GM21717 (cell line): ENCODE measurements around the gene CCDC32.

Experiments used
- ATAC-seq: cut with Tn5 transposase; IDR thresholded peaks from one replicate; pipeline ENCODE4 v1.9.1; 2021; ENCODE audit warnings: mild to moderate bottlenecking, moderate library complexity; ENCODE audit not compliant: unreplicated experiment

CCDC32 gene

GRCh38 chr15:40513609-40514008 lies 51.2 kb downstream of the CCDC32 start:
- no peak for ATAC-seq

DNA sequence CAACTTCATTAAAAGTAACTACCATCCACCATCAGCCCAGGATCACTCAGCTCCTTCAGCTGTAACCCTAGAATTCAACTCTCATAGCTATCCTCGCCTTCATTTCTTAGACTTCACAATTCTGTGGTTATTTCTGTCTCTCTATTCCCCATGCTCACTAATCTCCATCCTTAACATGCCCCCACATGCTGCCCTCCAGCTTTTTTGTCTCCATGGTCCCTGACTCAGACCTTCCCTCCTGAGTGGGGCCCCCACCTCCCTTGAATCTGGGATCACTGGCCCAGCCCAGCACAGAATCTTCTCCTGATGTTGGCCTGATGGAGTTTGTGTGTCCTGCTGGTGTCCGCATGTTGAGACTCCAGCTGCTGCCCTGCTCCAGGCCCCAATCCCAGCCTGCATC lies 52.4 kb downstream of the CCDC32 start:
- no peak for ATAC-seq

GRCh38 chr15:40511472-40512133 lies 53.2 kb downstream of the CCDC32 start:
- peak; percentile 44 for ATAC-seq

DNA sequence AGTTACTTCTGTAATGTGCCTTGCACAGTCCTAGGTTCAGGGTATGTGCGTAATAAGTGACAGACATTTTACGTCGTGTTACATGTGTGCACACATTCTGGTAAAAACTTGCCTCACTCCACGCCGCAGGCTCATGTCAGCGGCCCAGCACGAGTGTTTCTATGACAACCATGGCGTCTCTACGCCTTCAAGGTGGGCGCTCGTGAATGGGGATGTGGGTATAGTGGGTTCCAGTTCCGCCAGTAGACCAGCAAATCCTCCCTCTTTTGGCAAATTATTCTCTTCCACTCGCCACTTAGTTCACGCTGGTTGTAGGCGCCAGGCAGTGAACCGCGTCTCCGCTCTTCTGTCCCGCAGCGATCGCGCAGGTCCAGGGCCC lies 53.8 kb downstream of the CCDC32 start:
- peak; percentile 56 for ATAC-seq

- ATAC-seq = no peak
Observed at GRCh38 chr15:40510201-40510600, 54.6 kb downstream of the CCDC32 start.

DNA sequence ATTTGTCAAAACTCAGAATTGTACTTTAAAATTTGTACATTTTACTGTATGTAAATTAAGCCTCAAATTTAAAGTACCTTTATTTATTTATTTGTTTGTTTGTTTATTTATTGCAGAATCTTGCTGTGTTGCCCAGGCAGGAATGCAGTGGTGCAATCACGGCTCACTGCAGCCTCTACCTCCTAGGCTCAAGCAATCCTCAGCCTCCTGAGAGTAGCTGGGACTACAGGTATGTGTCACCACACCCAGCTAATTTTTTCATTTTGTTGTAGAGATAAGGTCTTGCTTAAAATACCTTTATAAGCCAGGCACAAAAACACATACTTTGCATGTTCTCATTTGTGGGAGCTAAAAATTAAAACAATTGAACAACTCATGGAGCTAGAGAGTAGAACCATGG lies 56.6 kb downstream of the CCDC32 start:
- ATAC-seq = no peak

DNA sequence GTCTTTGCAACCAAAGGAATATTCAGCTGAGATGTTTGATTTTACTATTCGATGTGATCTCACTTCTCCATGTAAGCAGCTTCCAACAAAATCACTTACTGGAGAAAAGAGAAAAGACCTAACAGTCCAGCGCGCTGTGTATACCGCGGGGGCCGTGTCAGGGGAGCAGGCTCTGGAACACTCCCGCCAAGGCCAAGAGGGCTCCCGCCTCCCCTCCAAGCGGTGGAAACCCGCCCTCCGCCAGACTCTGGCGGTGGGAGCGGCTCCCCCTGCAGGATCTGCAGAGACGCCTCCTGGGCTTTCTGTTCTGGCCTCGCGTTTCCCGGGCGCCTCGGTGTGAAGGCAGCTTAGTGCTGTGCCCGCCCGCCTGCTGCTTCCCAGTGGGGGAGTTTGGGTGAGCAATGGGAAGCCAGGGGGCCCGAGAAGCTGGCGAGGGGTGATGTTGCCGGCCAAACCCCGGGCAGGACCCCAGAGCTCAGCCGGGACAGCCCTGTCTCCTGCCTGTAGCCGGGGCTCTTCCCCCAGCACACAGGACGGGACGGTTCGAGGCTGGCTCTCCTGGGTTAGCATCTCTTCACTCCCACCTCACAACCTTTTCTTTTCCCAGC lies 57.8 kb downstream of the CCDC32 start:
- ATAC-seq = no peak
